Testis (tissue), 2 donors: ENCODE data around the gene SPATC1L.

ENCODE experiments used
- CTCF ChIP-seq, 3 experiments: fragments of 450-650 bp in 2 of 3; fragments of 200-600 bp in 1 of 3; sonication (generic) in 1 of 3; IDR thresholded peaks; one replicate each; pipeline ENCODE4 v1.5.1; 2016 to 2019; ENCODE audit warnings: antibody characterized with exemption in 3 of 3, mild to moderate bottlenecking in 2 of 3, moderate library complexity in 1 of 3
- POLR2A ChIP-seq: fragments of 450-650 bp; IDR thresholded peaks from one replicate; pipeline ENCODE4 v1.6.1; 2017; ENCODE audit warnings: antibody characterized with exemption, mild to moderate bottlenecking, moderate library complexity

DNA sequence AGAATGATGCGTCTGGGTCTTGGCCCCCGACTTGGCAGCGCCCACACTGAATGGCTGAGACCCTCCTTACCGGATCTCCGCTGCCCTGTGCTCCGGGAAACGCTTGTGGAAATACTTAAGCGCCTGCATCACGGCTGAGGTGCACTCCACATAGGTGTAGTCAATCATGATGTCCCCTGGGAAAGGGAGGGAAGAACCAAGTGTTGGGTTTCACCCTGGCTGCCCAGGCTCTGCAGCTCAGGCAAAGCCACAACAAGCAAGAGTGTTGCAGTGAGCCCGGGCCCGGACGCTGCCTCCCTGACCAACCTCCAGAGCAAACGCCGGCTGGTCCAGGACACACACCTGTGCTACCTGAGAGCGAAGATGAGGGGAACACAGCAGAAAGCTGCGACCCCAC lies 21.5 kb upstream of the SPATC1L start:
- no peak for TF ChIP-seq CTCF (IDR thresholded peaks at IDR 0.05)
- TF ChIP-seq POLR2A = no peak
